Amniotic stem cell (primary cell): Measurements from ENCODE around the gene PARN.

Experiments
- DNase-seq: peaks from one replicate; lab custom pipeline; 2025; lab: John Stamatoyannopoulos, UW

The PARN gene

DNA sequence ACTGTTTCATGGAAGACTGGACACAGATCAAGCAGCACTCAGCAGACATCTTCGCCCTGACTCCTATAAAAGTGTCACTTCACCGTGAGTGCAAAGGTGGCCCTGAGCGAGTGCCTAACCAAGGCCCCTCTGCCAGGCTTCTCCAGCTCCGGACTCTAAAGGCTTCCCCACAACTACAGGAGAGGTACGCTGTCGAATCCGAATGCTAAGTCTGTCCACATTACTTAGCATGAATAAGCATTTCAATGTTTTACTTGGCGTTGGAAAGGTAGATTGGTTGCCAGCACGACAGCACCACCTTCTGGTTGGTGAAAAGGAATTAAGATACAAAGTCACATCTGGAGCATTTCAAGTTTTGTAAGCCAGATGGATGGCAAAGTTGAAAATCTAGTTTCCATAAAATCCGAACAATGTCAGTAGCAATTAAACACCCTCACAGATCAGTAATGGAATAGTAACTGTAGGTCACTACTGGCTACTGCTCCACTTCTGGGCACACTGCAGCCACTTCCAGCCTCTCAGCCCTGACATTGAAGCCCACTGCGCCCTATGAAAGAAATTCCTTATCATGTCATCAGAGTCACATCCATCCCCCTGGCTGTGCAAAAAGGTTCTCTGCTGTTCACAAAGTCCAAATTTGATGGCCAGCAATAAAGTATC lies 100.9 kb downstream of the PARN start:
- DNase-seq: peak; percentile 78

DNA sequence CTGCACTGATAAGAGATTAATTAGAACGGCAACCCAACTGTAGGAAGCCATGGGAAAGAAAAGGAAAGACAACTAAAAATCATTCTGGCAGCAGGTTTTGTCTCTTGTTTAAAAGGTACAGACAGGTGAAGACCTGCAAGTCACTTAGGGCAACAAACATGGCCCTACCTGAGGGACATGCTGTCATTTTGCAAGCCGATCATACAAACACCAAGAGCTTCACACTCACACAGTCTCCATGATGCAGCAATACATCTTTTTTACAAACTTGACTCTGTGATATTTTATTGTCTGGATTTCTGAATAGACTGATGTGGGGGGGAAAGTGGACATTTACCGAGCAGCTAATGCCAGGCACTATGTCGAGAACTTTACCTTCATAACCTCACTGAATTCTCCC lies 101.8 kb downstream of the PARN start:
- no peak for DNase-seq

DNA sequence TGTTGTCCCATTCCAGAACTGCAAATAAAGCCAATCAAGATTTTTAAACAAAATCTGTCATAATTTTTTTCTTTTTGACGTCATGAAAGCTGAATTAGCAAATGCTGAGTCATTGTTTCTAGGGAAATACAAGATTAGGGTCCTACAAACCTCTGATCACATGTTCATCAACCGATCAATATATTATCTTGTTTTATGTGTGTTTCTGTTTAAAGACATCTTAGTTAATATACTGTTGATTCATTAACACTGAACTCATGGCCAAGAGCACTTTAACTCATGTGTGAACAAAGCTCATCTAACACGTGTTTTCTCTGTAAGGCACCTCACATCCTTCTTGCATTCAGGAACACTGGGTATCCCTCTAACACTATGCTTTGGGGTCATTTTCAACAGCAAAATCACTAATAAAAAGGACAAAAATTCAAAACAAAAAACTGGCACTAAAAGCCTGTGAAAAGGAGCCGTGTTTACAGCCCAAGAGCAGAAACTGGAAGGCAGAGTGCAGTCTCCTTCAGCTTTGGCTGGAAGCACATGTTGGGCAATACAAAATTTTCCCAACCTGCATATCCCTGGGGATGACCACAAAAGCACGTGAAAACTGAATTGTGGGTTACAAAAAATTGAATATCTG lies 102.5 kb downstream of the PARN start:
- no peak for DNase-seq

- no peak for DNase-seq
Measured at GRCh38 chr16:14525596-14525995, 104.5 kb downstream of the PARN start.

DNA sequence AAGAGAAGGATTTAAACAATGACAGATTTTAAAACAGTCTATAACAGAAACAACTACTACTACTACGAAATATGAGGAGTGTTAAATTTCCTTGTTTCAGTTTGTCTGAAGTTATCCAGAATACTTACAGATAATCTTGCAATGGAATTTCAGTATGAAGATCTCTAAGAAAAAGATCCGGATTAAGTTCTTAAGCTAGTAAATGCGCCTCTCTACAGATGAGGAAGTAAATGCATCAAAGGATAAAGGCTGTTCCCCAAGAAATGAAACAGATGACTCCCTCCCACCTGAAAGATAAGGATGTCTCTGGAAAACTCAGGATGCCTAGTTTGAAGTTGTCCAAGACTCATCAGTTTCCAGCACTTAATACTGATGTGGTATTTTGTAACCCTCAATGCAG lies 105.1 kb downstream of the PARN start:
- DNase-seq: no peak

GRCh38 chr16:14523632-14524031 lies 106.4 kb downstream of the PARN start:
- no peak for DNase-seq

- no peak for DNase-seq
Measured at GRCh38 chr16:14522671-14523070, 107.4 kb downstream of the PARN start.

DNA sequence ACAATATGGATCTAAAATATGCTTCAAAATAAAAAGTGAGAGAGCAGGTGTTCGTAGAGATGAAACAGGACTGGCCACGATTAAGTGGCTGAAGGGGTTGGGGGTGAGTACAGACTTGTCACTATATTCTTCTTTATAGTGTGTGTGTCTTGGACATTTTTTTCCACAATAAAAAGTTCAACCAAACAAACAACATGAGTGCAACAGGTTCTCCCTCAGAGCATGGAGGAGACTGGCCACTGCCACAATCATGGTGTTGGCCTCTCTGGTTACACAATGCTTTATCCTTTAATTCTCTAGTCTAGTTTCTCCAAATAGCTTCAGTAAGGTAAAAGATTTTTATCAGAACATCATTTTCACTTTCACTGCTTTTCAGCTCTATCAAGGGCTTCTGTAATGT lies 109.3 kb downstream of the PARN start:
- no peak for DNase-seq

GRCh38 chr16:14514967-14515366 lies 115.1 kb downstream of the PARN start:
- no peak for DNase-seq

DNA sequence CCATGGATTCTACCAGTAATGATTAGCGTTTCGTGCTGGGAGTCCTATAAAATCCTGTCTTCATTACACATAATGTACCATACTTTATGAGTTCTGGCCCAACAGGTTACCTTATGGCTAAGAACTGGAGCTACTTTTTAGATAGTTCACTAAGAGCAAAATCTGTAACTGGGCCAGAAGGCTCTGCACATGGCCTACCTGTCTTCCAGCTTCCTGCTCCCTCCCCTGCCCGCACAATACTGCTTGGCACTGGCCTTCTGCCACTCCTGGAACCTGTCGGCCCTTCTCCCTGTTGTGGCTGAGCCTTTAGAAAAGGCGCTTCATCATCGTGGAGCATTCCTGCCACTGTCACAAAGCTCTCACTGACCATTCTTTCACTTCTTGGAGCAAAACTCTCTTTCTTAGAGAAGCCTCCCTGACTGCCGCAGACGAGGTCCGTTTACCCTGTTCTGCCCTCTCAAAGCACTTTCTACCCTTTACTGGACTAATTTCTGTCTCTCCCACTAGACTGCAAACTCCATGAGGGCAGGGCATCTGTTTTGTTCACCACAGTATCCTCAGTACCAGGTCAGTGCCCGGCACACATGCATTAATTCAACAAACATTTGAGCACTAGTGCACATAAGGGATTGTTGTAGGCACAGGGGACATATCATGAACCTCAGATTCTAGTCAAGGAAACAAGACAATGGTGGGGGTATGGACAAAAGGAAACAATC lies 116.5 kb downstream of the PARN start:
- no peak for DNase-seq

DNA sequence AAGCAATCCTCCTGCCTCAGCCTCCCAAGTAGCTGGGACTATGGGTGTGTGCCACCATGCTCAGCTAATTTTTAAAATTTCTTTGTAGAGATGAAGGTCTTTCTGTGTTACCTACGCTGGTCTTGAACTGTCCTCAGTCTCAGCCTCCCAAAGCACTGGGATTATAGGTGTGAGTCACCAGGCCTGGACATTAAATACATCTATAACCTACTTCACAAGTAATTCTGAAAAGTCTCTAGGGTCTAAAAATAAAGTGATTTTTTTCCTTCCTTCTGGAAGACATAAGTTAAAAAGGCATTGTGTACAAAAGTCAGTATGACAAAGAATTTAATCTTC lies 118.3 kb downstream of the PARN start:
- no peak for DNase-seq

GRCh38 chr16:14510939-14511799 lies 118.9 kb downstream of the PARN start:
- DNase-seq: peak; percentile 8

DNA sequence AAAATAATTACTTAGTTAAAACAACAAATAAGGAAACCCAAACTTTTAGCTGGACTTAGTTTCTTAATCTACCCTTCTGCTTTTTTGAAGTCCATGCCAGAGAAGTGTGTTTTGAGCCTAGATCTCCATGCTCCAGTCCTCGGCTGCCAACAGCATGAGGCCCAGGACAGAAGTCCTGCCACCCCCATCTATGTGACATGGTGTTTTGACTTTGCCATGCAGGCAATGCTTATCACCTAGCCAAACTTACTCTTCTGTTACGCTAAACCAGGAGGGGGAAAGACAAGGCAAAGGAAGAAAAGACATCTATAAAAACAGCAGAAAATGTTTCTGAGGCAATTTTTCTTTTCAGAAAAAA lies 119.5 kb downstream of the PARN start:
- DNase-seq: no peak

- DNase-seq: no peak
Measured at GRCh38 chr16:14509675-14510132, 120.4 kb downstream of the PARN start.

DNA sequence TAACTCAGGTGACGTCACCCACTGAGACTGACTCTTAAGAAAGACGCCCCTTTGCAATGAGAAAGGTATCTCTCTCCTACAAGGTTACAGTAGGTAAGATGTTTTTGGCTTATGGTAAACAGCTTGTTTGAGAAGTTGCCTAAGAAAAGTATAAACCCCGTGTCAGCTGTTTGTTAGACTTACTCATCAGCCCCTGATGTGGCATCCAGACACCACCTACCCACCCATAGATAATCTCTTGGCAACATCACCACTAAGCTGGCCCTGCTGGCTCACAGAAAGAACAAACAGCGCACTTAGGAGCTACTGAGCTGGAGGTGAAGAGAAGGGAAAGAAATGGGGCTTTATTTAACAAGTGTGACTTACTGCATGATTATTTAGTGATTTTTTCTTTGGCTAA lies 121.0 kb downstream of the PARN start:
- DNase-seq: no peak

DNA sequence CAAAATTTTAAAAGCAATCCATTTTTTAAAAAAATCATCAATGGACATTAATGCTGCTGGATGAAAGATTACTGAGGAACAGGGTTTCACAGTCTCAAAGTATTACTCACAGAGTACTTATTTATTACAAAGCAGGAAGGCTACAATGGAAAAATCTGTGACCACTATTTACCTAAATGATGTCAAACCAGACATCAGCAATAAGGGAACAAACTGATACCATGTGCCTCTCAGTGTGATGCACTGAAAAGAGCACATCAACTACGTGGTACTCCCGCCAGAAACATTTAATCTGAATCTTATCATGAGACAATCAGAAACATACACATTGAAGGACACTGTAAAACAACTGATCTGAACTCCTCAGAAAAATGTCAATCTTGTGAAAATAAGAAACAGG lies 124.2 kb downstream of the PARN start:
- DNase-seq: no peak

DNA sequence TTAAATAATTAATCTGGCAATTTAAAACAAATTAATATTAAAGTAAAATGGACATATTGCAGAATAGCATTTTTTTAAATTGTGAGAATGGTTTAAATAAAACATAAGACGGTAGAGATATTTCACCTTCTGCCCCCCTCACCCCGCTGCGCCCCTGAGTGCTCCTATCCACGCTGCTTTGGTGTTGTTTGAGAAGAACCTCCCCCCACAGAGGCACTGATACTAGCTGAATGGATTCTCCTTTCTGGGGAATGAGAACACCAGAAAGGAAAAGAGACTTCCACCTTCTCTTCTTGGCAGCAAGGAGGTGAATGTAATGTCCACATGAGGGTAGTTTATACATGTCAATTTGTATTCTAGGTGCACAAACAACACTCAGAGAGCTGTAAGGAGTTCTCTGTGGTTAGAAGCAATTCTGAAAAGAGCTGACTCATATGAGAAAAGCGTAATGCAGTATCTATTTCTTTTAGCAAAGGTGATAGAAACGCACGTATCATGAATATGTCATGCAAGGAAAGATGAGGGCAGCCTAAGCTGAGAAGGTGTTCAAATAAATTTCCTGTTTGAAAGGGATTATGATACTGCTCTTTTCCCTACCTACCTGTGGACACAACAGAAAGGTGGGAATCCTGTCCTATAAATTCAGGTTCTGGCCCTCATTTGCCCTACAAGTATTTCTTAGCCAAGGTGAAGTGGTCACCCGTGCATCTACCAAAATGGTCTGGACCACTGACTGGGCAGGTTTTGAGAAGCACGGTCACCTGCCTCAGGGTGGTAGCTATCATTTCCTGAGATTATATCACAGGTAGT lies 126.9 kb downstream of the PARN start:
- no peak for DNase-seq

DNA sequence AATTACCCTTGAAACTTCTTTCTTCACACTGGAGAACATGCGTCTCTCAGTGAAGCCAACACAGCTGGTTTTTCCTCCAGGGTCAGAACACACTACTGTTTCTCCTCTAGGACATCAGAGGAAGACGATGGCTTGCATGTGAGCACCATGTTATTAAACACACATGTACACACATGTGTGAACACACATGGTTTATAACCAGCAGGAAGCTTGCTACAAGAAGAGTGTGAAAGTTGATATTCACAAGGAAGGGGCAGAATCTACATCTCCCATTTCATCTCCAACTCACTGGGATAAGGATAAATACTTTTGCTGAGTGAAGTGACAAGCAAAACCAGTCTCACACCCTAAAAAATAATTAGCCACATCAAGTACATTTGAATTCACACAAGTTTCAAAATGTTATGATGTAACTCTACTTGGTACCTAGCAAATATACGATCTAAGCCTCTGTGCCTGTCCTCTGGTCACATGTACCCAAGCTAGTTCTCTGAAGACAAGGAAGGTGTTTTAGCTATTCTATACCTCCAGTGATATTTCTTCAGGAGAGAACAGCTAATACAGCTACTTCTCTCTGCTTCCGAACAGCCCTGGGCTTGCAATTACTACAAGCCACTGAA lies 127.7 kb downstream of the PARN start:
- no peak for DNase-seq

DNA sequence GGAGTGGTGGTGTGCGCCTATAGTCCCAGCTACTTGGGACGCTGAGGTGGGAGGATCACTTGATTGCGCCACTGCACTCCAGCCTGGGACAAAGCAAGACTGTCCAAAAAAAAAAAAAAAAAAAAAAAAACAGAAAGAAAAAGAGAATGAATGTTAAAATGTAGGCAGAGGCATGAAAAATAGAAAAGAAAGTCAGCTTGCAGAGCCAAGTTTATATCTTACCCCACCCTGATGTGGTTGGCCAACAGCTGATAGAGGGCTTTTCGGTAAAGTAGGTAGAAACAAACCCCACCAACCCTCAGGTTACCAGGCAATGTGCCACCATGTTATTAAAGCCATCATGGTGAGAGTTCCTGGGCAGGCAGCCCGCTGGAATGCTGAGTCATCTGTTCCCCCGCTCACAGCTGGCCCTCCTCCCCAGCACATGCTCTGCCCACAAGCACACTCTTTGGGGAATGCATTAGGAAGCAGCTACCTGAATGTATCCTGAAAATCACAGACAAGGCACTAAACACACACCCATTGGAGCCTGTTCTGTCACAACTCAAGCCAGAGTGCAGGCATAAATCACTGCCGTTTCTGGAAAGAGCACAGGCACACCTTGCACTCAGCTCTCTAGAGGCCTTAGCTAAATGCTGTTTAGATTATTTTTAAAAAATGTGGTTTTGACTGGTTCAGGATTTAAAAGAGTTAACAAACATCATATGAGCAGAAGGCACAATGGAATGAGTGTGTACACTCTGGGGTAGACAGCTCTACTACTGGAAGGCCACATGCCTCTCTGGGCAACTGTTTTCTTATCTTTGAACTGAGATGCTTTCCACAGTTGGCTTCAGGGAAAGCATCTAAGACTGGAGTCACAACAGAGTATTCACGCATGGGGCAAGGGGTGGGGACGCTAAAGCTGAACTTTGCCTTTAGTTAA lies 128.5 kb downstream of the PARN start:
- DNase-seq: peak; percentile 58

DNA sequence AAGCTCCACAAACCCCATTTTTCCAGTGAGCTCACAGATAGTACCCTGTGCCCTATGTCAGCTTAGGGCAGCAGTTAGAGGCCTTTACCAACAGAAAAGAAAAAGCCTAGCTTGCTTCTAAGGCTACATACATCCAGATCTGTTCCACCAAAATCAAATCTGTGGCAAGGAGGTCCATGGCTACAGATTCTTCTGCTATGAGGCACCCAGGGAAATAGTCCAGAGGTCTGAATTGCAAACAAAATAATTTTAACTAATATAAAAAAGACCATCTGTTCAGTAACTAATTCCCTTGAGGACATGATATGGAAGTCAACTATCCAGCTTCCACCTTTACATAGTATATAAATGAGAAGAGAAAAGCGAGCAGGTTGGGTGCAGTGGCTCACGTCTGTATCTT lies 129.3 kb downstream of the PARN start:
- DNase-seq: no peak
